Effector memory CD4-positive, alpha-beta T cell (primary cell): ENCODE data around the gene UBB.
A peak's percentile ranks its signal among the peaks of the same experiment; 100 is the strongest.
"Not testable (repeated sequence)": the region's sequence is repeated elsewhere in the genome, so short reads cannot be mapped to it uniquely, and the experiment has no call there.

Experiments used
- DNase-seq, 3 donors: peaks; one replicate each; pipeline ENCODE4 v3.0.0-alpha.2; 2020
- H3K27ac ChIP-seq: 2 replicates; pipeline ENCODE4 v1.7.0; 2013; ENCODE audit warnings: mild to moderate bottlenecking, low read length, moderate library complexity; ENCODE audit not compliant: insufficient read depth, poor library complexity, severe bottlenecking
- H3K27me3 ChIP-seq: replicated peaks from 2 replicates; pipeline ENCODE4 v1.7.0; 2013; ENCODE audit warnings: mild to moderate bottlenecking, low read length; ENCODE audit not compliant: insufficient read depth, control insufficient read depth, poor library complexity, severe bottlenecking
- H3K36me3 ChIP-seq: 2 replicates; pipeline ENCODE4 v1.7.0; 2013; ENCODE audit warnings: mild to moderate bottlenecking, low read length, moderate library complexity; ENCODE audit not compliant: control insufficient read depth, insufficient read depth
- H3K4me1 ChIP-seq: 2 replicates; pipeline ENCODE4 v1.7.0; 2013; ENCODE audit warnings: low read length, mild to moderate bottlenecking; ENCODE audit not compliant: control insufficient read depth, insufficient read depth, poor library complexity, severe bottlenecking
- H3K4me3 ChIP-seq: 2 replicates; pipeline ENCODE4 v1.7.0; 2013; ENCODE audit warnings: low read length, low read depth, mild to moderate bottlenecking; ENCODE audit not compliant: insufficient read depth, poor library complexity, severe bottlenecking
- H3K9me3 ChIP-seq: 2 replicates; pipeline ENCODE4 v1.7.0; 2013; ENCODE audit warnings: mild to moderate bottlenecking, low read length, moderate library complexity; ENCODE audit not compliant: control insufficient read depth

The UBB gene

DNA sequence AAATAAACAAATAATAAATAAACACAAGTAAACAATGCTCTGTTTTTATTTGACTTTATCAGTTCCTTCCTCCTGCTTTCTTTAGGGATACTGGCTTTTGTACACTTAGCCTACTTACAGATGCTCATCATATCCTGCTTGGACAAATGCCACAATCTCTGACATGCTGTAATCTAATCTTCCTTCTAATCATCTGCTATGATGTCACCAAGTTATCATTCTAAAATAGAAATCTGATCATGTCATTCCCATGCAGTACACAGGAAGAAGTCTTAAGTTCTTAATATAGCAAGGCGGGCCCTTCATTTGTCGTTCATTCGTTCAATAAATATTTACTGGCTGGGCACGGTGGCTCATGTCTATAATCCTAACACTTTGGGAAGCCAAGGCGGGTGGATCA, 9.1 kb upstream of the UBB start:
- no peaks in the 10 kb centered on the region for H3K9me3 ChIP-seq
- H3K4me3 ChIP-seq = no peak overlapping the region
- DNase-seq = no peak
- H3K4me1 ChIP-seq = no peaks in the 10 kb centered on the region
- no peaks in the 10 kb centered on the region for H3K27me3 ChIP-seq
- H3K27ac ChIP-seq = no peak overlapping the region
- no peaks in the 10 kb centered on the region for H3K36me3 ChIP-seq

GRCh38 chr17:16374146-16374938, 6.5 kb upstream of the UBB start:
- H3K27me3 ChIP-seq = no peaks in the 10 kb centered on the region
- no peaks in the 10 kb centered on the region for H3K9me3 ChIP-seq
- H3K27ac ChIP-seq = no peak overlapping the region
- DNase-seq = no peak
- no peaks in the 10 kb centered on the region for H3K4me1 ChIP-seq
- H3K36me3 ChIP-seq = no peaks in the 10 kb centered on the region
- no peak overlapping the region for H3K4me3 ChIP-seq

DNA sequence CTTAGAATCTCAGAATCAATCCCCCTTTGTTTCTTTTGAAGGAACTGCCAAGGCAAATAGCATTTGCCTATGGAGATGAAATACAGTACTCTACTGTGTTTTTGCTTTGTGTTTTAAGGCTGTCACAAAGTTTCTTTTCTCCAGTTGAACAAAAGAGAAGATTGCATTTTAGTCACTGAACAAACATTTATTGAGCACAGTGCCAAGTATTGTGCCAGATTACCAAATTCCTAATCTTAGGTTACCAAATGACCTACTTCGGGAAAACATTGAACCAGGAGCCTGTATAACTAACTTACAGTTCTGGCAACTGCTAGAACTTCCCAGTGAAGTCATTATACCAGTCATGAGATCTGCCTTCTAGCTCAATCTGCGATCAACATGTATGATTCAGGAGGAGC, 3.0 kb upstream of the UBB start:
- DNase-seq = no peak
- H3K4me1 ChIP-seq = peaks cover 7% of the 10 kb centered on the region
- H3K4me3 ChIP-seq = no peak overlapping the region
- no peaks in the 10 kb centered on the region for H3K27me3 ChIP-seq
- peaks cover 8% of the 10 kb centered on the region for H3K36me3 ChIP-seq
- H3K27ac ChIP-seq = no peak overlapping the region
- H3K9me3 ChIP-seq = no peaks in the 10 kb centered on the region

- no peaks in the 10 kb centered on the region for H3K27me3 ChIP-seq
- no peak overlapping the region for H3K27ac ChIP-seq
- H3K4me1 ChIP-seq = peaks cover 7% of the 10 kb centered on the region
Observed at GRCh38 chr17:16378636-16379282, 2.1 kb upstream of the UBB start.

GRCh38 chr17:16379654-16380053, 1.2 kb upstream of the UBB start:
- Histone ChIP-seq H3K27me3 (no peaks in the 10 kb centered on the region), H3K4me3 (no peak overlapping the region), H3K4me1 (peaks cover 7% of the 10 kb centered on the region), H3K36me3 (peaks cover 15% of the 10 kb centered on the region), H3K9me3 (no peaks in the 10 kb centered on the region), H3K27ac (no peak overlapping the region)
- DNase-seq = no peak

More at GRCh38 chr17:16378636-16379282, 2.1 kb upstream of the UBB start:
- no peak overlapping the region for H3K4me3 ChIP-seq
- DNase-seq = no peak
- no peaks in the 10 kb centered on the region for H3K9me3 ChIP-seq
- peaks cover 15% of the 10 kb centered on the region for H3K36me3 ChIP-seq

GRCh38 chr17:16381496-16381820, 567 bp downstream of the UBB start:
- H3K4me1 ChIP-seq = peaks cover 7% of the 10 kb centered on the region
- DNase-seq = no peak
- H3K27ac ChIP-seq = peak overlapping the region; percentile 90

GRCh38 chr17:16383216-16383615, 2.3 kb downstream of the UBB start:
- DNase-seq = no peak
- H3K36me3 ChIP-seq = peaks cover 15% of the 10 kb centered on the region
- H3K4me1 ChIP-seq = peaks cover 7% of the 10 kb centered on the region

More at GRCh38 chr17:16381496-16381820, 567 bp downstream of the UBB start:
- Histone ChIP-seq H3K27me3 (no peaks in the 10 kb centered on the region), H3K4me3 (peak overlapping the region; percentile 62), H3K36me3 (peaks cover 15% of the 10 kb centered on the region), H3K9me3 (no peaks in the 10 kb centered on the region)

GRCh38 chr17:16383772-16384287, 2.9 kb downstream of the UBB start:
- no peak overlapping the region for H3K4me3 ChIP-seq
- peak overlapping the region; percentile 12 for H3K27ac ChIP-seq
- peaks cover 15% of the 10 kb centered on the region for H3K36me3 ChIP-seq
- H3K9me3 ChIP-seq = no peaks in the 10 kb centered on the region
- peaks cover 7% of the 10 kb centered on the region for H3K4me1 ChIP-seq
- H3K27me3 ChIP-seq = no peaks in the 10 kb centered on the region
- DNase-seq = no peak

More at GRCh38 chr17:16383216-16383615, 2.3 kb downstream of the UBB start:
- no peak overlapping the region for H3K27ac ChIP-seq
- no peaks in the 10 kb centered on the region for H3K27me3 ChIP-seq
- H3K4me3 ChIP-seq = no peak overlapping the region
- H3K9me3 ChIP-seq = no peaks in the 10 kb centered on the region

DNA sequence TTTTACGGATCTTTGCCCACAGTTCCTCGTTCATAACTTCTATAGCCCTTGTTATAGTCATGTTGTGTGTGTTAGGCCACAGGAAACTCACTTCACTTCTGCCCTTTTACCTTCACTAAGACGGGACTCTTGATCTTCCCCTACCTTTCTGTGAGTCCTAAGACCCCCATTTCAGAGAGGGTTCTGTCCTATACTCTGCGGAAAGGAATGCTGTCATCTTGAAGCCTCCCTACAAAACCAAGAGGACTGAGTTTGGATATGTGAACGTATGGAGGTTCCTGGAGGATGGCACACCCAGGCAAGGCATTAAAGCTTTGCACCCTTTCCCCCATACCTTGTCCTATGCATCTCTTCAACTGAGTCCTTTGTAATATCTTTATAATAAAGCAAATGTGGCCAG, 3.7 kb downstream of the UBB start:
- Histone ChIP-seq H3K27me3 (no peaks in the 10 kb centered on the region), H3K4me3 (no peak overlapping the region), H3K27ac (no peak overlapping the region), H3K9me3 (no peaks in the 10 kb centered on the region), H3K4me1 (peaks cover 7% of the 10 kb centered on the region), H3K36me3 (peaks cover 15% of the 10 kb centered on the region)
- DNase-seq = no peak

DNA sequence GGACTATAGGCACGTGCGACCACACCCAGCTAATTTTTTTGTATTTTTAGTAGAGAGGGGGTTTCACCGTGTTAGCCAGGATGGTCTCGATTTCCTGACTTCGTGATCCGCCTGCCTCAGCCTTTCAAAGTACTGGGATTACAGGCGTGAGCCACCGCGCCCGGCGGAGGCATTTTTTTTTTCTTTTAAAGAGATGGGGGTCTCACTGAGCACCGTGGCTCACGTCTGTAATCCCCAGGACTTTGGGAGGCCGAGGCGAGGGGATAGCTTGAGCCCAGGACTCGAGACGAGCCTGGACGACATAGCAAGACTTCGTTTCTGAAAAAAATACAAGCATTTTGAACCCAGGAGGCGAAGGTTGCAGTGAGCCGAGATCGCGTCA, 5.2 kb downstream of the UBB start:
- DNase-seq, H3K4me1 ChIP-seq, H3K27me3 ChIP-seq, H3K9me3 ChIP-seq, H3K27ac ChIP-seq: not testable (repeated sequence)
- peak overlapping the region; percentile 69 for H3K4me3 ChIP-seq
- peaks cover 15% of the 10 kb centered on the region for H3K36me3 ChIP-seq
